Urinary bladder (tissue), 4 donors: ENCODE data around the gene C1QTNF3. TPM values are rescaled to one million over a fixed set of nuclear protein-coding genes. Genes with fewer than 3 reads are reported as not detected.
"Not testable (repeated sequence)": the region's sequence is repeated elsewhere in the genome, so short reads cannot be mapped to it uniquely, and the experiment has no call there.

Experiments used
- DNase-seq: peaks from one replicate; pipeline ENCODE4 v3.0.0-alpha.2; 2015; ENCODE audit errors: extremely low spot score
- H3K27ac ChIP-seq: one replicate; pipeline ENCODE4 v1.5.1; 2013; ENCODE audit warnings: low read depth, mild to moderate bottlenecking, moderate library complexity
- H3K36me3 ChIP-seq: one replicate; pipeline ENCODE4 v1.6.1; 2013; ENCODE audit warnings: mild to moderate bottlenecking, moderate library complexity; ENCODE audit not compliant: insufficient read depth
- H3K4me1 ChIP-seq: one replicate; pipeline ENCODE4 v1.6.1; 2013; ENCODE audit warnings: mild to moderate bottlenecking, moderate library complexity; ENCODE audit not compliant: insufficient read depth
- H3K4me3 ChIP-seq: one replicate; pipeline ENCODE4 v1.5.1; 2013; ENCODE audit warnings: low read depth, low read length
- WGBS: extraction: QIAGEN DNeasy Blood & Tissue Kit; methylation state at CpG from one replicate; pipeline ENCODE4 v1.1.7; 2013; 5-methylcytosine and 5-hydroxymethylcytosine counted together
- polyA plus RNA-seq: library from polyadenylated mRNA; stranded (reverse); fragments of 200-250 nt; gene quantifications from one replicate; pipeline ENCODE4 v1.2.3, GENCODE V29; 2013
- total RNA-seq: library from RNA; depleted of rRNA; stranded (reverse); fragments of >200 nt; gene quantifications from one replicate; pipeline ENCODE4 v1.2.3, GENCODE V29; 2014
- donor health status: healthy with polysubstance abuse.
- donor health status: healthy.

C1QTNF3 gene
- total and polyA plus RNA-seq, 2 donors: 4.4 to 87.9 TPM

DNA sequence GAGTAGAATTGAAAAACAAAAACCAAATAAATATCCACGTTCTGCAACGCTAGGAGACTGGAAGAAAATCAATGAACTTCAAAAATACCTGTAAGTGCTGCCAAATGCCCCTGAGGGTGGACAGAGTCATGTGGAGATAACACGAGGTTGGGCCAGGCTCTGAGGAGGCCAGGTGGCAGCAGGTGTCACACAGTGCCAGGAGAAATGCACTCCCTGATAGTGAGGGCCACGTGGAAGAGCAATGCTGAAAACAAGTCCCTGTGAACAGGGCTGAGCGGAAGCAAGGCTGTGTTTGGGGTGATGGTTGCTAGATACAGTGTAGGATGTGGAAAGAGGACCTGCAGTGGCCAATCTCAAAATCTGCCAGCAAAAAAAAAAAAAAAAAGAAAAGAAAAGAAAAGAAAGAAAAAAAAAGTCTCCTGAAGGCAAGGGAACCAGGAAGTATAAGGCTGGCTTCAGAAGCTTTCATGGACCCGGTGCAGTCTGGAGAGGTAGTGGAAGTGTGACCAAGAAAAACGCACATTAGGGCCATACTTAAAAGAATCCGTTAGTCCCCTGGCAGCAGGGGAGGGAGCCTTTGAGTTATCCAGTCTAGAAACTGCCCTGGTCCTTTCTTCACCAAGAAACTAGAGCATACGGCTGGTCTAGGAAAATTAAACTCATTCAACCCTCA lies 16.8 kb downstream of the C1QTNF3 start:
- DNase-seq: no peak
- H3K36me3 ChIP-seq: peaks cover 1% of the 10 kb centered on the region
- no peak overlapping the region for H3K27ac ChIP-seq
- no peaks in the 10 kb centered on the region for H3K4me1 ChIP-seq
- H3K4me3 ChIP-seq: no peak overlapping the region
- WGBS: 87% methylated on average over 9 of the region's 9 CpGs

GRCh38 chr5:34022121-34022705 lies 20.8 kb downstream of the C1QTNF3 start:
- DNase-seq: no peak
- Histone ChIP-seq H3K27ac (no peak overlapping the region), H3K36me3 (peaks cover under 1% of the 10 kb centered on the region), H3K4me1 (no peaks in the 10 kb centered on the region), H3K4me3 (no peak overlapping the region)
- 23% methylated on average over 2 of the region's 2 CpGs for WGBS

- DNase-seq: no peak
- 75% methylated on average over 2 of the region's 2 CpGs for WGBS
- H3K4me3 ChIP-seq: no peak overlapping the region
- H3K4me1 ChIP-seq: no peaks in the 10 kb centered on the region
- H3K36me3 ChIP-seq: no peaks in the 10 kb centered on the region
- no peak overlapping the region for H3K27ac ChIP-seq
These were observed 21.7 kb downstream of the C1QTNF3 start for GRCh38 chr5:34021334-34021733.

DNA sequence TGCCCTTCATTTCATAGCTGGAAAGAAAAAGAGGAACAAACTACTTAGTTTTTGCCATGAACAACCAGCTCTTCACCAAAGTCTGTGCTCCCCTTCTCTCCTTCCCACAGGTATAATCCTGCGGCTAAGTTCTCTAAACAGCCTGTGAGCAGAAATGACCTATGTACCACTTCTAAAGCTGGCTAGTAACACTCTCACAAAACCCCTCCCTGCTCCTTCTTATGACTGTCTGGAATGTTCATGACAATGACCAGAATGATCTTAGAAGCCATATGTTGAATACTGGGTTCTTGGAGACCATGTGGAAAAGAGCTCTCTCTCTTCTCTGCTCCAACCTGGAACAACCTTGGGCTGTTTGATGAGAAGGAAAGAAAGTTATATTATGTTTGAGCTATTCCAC lies 22.3 kb downstream of the C1QTNF3 start:
- Histone ChIP-seq H3K4me3 (no peak overlapping the region), H3K4me1 (no peaks in the 10 kb centered on the region), H3K36me3 (no peaks in the 10 kb centered on the region), H3K27ac (no peak overlapping the region)
- DNase-seq: no peak
- 98% methylated on average over 1 of the region's 1 CpG for WGBS

- no peaks in the 10 kb centered on the region for H3K4me1 ChIP-seq
- 80% methylated on average over 2 of the region's 2 CpGs for WGBS
- no peak overlapping the region for H3K27ac ChIP-seq
- no peak overlapping the region for H3K4me3 ChIP-seq
- DNase-seq: no peak
- no peaks in the 10 kb centered on the region for H3K36me3 ChIP-seq
These were observed 25.8 kb downstream of the C1QTNF3 start for GRCh38 chr5:34017254-34017653.

DNA sequence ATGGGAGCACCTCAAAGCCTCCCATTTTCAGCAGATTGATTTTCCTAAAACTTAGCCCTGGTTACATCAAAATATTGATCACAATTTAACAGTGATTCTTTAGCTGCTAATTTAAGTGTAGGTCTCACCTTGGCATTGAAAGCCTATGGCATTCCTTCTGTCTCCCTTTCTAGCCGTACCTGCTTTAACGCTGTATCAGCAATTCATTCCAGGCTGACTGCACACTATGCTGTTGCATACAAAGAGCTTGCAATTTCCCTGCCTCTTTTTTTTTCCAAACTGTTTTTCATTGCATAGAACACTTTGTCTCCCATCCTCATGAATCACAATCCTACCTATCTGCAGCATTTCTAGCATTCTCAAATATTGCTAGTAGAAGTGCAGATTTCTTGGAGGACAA lies 26.3 kb downstream of the C1QTNF3 start:
- no peak overlapping the region for H3K27ac ChIP-seq
- WGBS: 77% methylated on average over 2 of the region's 2 CpGs

DNA sequence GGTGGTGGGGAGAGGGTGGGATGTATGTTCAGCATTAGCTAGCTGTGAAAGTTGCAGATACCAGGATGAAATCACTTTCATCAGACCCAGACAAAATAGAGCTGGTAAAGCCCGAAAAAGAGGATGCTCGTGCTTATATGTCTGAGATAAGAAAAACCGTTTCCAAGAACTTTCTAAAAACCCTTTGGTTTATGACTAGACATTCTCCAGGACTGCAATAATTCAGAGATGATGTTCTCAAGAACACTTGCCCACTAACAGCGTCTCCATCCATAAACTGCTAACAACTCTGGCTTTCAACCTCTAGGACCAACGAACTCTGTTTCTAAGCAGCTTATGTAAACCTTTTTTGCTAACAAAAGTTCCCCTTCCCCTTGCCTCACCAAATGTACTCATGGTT lies 26.8 kb downstream of the C1QTNF3 start:
- no peak for DNase-seq
- Histone ChIP-seq H3K4me1 (no peaks in the 10 kb centered on the region), H3K36me3 (no peaks in the 10 kb centered on the region), H3K27ac (no peak overlapping the region), H3K4me3 (no peak overlapping the region)
- 34% methylated on average over 5 of the region's 5 CpGs for WGBS

More for the DNA sequence above, 26.3 kb downstream of the C1QTNF3 start:
- DNase-seq: no peak
- no peak overlapping the region for H3K4me3 ChIP-seq
- H3K36me3 ChIP-seq: no peaks in the 10 kb centered on the region
- H3K4me1 ChIP-seq: no peaks in the 10 kb centered on the region

- Histone ChIP-seq H3K36me3 (no peaks in the 10 kb centered on the region), H3K4me1 (no peaks in the 10 kb centered on the region), H3K27ac (no peak overlapping the region), H3K4me3 (no peak overlapping the region)
- DNase-seq: no peak
- WGBS: 83% methylated on average over 4 of the region's 4 CpGs
These were observed 27.7 kb downstream of the C1QTNF3 start for GRCh38 chr5:34015120-34015822.

GRCh38 chr5:34014626-34015025 lies 28.4 kb downstream of the C1QTNF3 start:
- 94% methylated on average over 2 of the region's 2 CpGs for WGBS
- H3K27ac ChIP-seq: no peak overlapping the region
- no peak for DNase-seq

GRCh38 chr5:34013547-34013946 lies 29.5 kb downstream of the C1QTNF3 start:
- DNase-seq: no peak
- Histone ChIP-seq H3K4me1 (no peaks in the 10 kb centered on the region), H3K27ac (no peak overlapping the region), H3K4me3 (no peak overlapping the region), H3K36me3 (no peaks in the 10 kb centered on the region)
- WGBS: 95% methylated on average over 3 of the region's 3 CpGs

More at GRCh38 chr5:34014626-34015025, 28.4 kb downstream of the C1QTNF3 start:
- Histone ChIP-seq H3K4me3 (no peak overlapping the region), H3K4me1 (no peaks in the 10 kb centered on the region), H3K36me3 (no peaks in the 10 kb centered on the region)

- Histone ChIP-seq H3K27ac (no peak overlapping the region), H3K36me3 (no peaks in the 10 kb centered on the region), H3K4me3 (no peak overlapping the region), H3K4me1 (no peaks in the 10 kb centered on the region)
- DNase-seq: no peak
These were observed 30.2 kb downstream of the C1QTNF3 start for GRCh38 chr5:34012791-34013190.

DNA sequence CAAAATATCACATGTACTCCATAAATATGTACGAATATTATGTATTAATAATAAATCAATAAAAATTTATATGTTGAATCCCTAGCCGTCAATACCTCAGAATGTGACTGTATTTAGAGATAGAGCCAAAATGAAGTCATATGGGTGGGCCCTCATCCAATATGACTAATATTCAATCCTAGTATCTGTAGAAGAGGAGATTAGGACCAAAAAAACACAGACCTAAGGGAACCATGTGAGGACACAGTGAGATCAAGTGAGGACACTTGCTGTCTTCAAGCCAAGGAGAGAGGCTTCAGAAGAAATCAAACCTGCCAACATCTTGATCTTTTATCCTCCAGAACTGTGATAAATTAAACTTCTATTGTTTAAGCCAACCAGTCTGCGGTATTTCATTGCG lies 31.5 kb downstream of the C1QTNF3 start:
- no peaks in the 10 kb centered on the region for H3K36me3 ChIP-seq
- no peaks in the 10 kb centered on the region for H3K4me1 ChIP-seq
- DNase-seq: no peak
- no peak overlapping the region for H3K27ac ChIP-seq
- no peak overlapping the region for H3K4me3 ChIP-seq
- WGBS: 63% methylated on average over 4 of the region's 4 CpGs

DNA sequence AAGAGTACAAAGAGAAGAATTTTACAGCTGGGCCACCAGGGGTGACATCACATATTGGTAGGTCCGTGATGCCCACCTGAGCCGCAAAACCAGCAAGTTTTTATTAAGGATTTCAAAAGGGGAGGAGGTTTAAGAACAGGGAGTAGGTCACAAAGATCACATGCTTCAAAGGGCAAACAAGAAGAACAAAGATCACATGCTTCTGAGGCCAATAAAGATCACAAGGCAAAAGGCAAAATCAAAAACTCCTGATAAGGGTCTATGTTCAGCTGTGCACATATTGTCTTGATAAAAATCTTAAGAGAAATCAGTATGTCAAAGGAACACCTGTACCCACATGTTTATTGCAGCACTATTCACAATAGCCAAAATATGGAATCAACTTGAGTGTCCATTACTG lies 32.9 kb downstream of the C1QTNF3 start:
- H3K4me3 ChIP-seq, H3K4me1 ChIP-seq, H3K27ac ChIP-seq, H3K36me3 ChIP-seq, DNase-seq: not testable (repeated sequence)
- 70% methylated on average over 2 of the region's 2 CpGs for WGBS

DNA sequence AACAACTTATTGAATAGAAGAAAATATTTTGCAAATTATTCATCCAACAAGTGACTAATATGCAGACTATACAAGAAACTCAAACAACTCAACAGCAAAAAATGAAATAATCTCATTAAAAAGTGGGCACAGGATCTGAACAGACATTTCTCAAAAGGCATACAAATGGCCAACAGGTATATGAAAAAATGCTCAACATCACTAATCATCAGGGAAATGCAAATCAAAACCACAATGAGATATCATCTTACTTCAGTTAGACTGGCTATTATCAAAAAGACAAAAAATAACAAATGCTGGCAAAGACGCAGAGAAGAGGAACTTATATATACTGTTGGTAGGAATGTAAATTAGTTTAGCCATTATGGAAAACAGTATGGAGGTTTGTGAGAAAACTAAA lies 33.4 kb downstream of the C1QTNF3 start:
- Histone ChIP-seq H3K4me1 (no peaks in the 10 kb centered on the region), H3K4me3 (no peak overlapping the region), H3K36me3 (no peaks in the 10 kb centered on the region), H3K27ac (no peak overlapping the region)
- 51% methylated on average over 1 of the region's 1 CpG for WGBS
- no peak for DNase-seq
